ENCODE results near the gene TMED8. TPM values are rescaled to one million over a fixed set of nuclear protein-coding genes. Genes with fewer than 3 reads are reported as not detected.

The TMED8 gene
- total and polyA plus RNA-seq, 7 donors = 1.5 to 9.2 (median 2.9) TPM

GRCh38 chr14:77344377-77344996 is 32.4 kb downstream of the TMED8 start:
- WGBS, 3 donors = 59 to 76% (median 63%) methylated on average over 3 of the region's 3 CpGs
- H3K36me3 ChIP-seq (ENCODE audit: insufficient read depth in 1 of 2, low read depth in 1 of 2) = peaks cover 0 to 35% of the 10 kb centered on the region in 2 donors
- no peak overlapping the region for H3K27ac ChIP-seq
- peaks cover 11% of the 10 kb centered on the region for H3K4me1 ChIP-seq
- H3K27me3 ChIP-seq (ENCODE audit: insufficient read depth in 3 of 3, low read length in 2 of 3) = no peaks in the 10 kb centered on the region
- no peak overlapping the region for H3K4me3 ChIP-seq
- DNase-seq = no peak
- ATAC-seq = no peak
- no peaks in the 10 kb centered on the region for H3K9me3 ChIP-seq
- TF ChIP-seq, protein P1, sequence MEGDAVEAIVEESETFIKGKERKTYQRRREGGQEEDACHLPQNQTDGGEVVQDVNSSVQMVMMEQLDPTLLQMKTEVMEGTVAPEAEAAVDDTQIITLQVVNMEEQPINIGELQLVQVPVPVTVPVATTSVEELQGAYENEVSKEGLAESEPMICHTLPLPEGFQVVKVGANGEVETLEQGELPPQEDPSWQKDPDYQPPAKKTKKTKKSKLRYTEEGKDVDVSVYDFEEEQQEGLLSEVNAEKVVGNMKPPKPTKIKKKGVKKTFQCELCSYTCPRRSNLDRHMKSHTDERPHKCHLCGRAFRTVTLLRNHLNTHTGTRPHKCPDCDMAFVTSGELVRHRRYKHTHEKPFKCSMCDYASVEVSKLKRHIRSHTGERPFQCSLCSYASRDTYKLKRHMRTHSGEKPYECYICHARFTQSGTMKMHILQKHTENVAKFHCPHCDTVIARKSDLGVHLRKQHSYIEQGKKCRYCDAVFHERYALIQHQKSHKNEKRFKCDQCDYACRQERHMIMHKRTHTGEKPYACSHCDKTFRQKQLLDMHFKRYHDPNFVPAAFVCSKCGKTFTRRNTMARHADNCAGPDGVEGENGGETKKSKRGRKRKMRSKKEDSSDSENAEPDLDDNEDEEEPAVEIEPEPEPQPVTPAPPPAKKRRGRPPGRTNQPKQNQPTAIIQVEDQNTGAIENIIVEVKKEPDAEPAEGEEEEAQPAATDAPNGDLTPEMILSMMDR (IDR thresholded peaks at IDR 0.05) = no peak
- intact Hi-C loops (cut with DNase I) = no loop called here

- no peak for DNase-seq
- no peak for ATAC-seq
- Histone ChIP-seq H3K4me1 (peaks cover 11% of the 10 kb centered on the region), H3K36me3 (ENCODE audit: insufficient read depth in 1 of 2, low read depth in 1 of 2) (peaks cover 0 to 38% of the 10 kb centered on the region in 2 donors), H3K4me3 (no peak overlapping the region), H3K9me3 (no peaks in the 10 kb centered on the region), H3K27me3 (ENCODE audit: insufficient read depth in 3 of 3, low read length in 2 of 3) (no peaks in the 10 kb centered on the region), H3K27ac (no peak overlapping the region)
- 28 to 49% (median 30%) methylated on average over 2 of the region's 2 CpGs for WGBS, 3 donors
- intact Hi-C loops (cut with DNase I) = no loop called here
- TF ChIP-seq, protein P1 (IDR thresholded peaks at IDR 0.05) = no peak
Measured at GRCh38 chr14:77343662-77344061, 33.2 kb downstream of the TMED8 start.

DNA sequence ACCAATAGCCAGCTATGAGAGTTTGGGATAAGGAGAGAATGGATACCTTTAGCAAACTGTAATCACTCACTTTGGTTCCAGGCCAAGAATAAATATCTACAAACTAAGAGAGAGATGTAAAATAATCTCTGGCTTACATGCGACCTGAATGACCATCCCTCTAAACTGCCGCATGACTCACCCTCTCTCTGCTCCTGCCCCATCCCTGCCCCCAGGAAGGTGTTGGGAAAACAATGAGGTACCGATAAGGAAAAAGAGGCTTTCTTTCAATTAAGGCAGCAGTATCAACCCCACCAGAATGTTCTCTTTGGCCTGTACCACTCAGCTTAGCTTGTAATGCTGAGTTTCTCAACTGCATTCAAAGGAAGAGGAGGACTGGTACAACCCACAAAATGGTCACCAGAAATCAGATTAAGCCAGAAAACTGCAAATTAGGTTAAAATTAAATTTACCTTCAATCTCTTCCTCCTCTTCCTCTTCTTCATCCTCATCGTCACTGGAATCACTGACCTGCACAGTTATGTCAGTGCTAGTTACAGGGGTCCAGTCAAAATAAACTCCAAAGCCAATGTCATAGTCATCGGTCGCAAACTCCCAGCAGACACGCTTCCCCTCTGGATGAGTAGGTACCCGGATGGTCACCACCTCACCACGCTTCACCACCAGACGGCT is 34.0 kb downstream of the TMED8 start:
- Histone ChIP-seq H3K4me3 (no peak overlapping the region), H3K9me3 (no peaks in the 10 kb centered on the region), H3K4me1 (peaks cover 11% of the 10 kb centered on the region), H3K27ac (no peak overlapping the region), H3K27me3 (ENCODE audit: insufficient read depth in 3 of 3, low read length in 2 of 3) (no peaks in the 10 kb centered on the region), H3K36me3 (ENCODE audit: insufficient read depth in 1 of 2, low read depth in 1 of 2) (peaks cover 0 to 41% of the 10 kb centered on the region in 2 donors)
- intact Hi-C loops (cut with DNase I) = no loop called here
- 76 to 84% (median 82%) methylated on average over 10 of the region's 10 CpGs for WGBS, 3 donors
- ATAC-seq = peak in 1 of 4 donors; percentile 35
- TF ChIP-seq, protein P1 (IDR thresholded peaks at IDR 0.05) = no peak
- no peak for DNase-seq

- WGBS, 3 donors = 82 to 93% (median 83%) methylated on average over 4 of the region's 4 CpGs
- Histone ChIP-seq H3K4me3 (no peak overlapping the region), H3K36me3 (ENCODE audit: insufficient read depth in 1 of 2, low read depth in 1 of 2) (peaks cover 0 to 45% of the 10 kb centered on the region in 2 donors), H3K9me3 (no peaks in the 10 kb centered on the region), H3K4me1 (peaks cover 11% of the 10 kb centered on the region), H3K27me3 (ENCODE audit: insufficient read depth in 3 of 3, low read length in 2 of 3) (no peaks in the 10 kb centered on the region), H3K27ac (no peak overlapping the region)
- ATAC-seq (no peak), DNase-seq (no peak)
- TF ChIP-seq, protein P1 (IDR thresholded peaks at IDR 0.05) = no peak
- intact Hi-C loops (cut with DNase I) = no loop called here
Measured at GRCh38 chr14:77340389-77340788, 36.5 kb downstream of the TMED8 start.
